ENCODE results near the gene BFSP2. TPM values are rescaled to one million over a fixed set of nuclear protein-coding genes. Genes with fewer than 3 reads are reported as not detected.

Gene BFSP2
- total and polyA plus RNA-seq, 10 donors: 1.5 to 52.5 (median 3.1) TPM; not detected in 1

DNA sequence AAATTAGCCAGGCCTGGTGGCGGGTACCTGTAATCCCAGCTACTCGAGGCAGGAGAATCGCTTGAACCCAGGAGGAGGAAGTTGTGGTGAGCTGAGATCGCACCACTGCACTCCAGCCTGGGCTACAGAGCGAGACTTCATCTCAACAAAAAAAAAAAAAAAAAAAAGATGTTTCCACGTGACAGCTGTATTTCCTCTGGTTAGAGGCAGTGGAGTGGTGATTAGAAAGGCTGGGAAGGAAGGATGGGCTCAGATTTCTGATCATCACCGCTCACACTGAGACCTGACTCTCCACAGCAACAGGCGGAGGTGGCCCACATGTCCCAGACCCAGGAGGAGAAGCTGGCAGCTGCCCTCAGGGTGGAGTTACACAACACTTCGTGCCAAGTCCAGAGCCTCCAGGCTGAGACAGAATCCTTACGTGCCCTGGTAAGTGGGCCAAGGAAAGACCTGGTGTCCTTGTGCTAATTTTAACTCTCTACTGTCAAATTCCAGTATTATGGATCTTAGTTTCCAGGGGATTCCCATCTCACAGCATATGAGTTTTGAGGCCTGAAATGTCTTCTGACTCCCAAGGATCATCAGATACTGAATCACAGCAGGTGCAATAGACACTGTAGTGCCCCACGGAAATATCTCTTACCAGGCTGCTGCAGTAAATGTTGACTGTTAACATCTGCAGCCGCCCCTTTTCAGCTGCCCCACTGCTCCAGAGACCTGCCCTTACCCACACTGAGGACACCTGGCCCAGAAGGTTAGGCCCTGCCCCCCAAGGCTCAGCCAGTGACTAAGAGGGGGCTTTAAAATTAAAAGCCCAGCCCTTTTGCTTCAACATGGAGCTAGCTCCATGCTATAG lies 66.9 kb downstream of the BFSP2 start:
- TF ChIP-seq POLR2A (IDR thresholded peaks at IDR 0.05): no peak
- TF ChIP-seq POLR2AphosphoS5 (IDR thresholded peaks at IDR 0.05): peak in 1 of 3 donors; percentile 38
- TF ChIP-seq, protein P1, sequence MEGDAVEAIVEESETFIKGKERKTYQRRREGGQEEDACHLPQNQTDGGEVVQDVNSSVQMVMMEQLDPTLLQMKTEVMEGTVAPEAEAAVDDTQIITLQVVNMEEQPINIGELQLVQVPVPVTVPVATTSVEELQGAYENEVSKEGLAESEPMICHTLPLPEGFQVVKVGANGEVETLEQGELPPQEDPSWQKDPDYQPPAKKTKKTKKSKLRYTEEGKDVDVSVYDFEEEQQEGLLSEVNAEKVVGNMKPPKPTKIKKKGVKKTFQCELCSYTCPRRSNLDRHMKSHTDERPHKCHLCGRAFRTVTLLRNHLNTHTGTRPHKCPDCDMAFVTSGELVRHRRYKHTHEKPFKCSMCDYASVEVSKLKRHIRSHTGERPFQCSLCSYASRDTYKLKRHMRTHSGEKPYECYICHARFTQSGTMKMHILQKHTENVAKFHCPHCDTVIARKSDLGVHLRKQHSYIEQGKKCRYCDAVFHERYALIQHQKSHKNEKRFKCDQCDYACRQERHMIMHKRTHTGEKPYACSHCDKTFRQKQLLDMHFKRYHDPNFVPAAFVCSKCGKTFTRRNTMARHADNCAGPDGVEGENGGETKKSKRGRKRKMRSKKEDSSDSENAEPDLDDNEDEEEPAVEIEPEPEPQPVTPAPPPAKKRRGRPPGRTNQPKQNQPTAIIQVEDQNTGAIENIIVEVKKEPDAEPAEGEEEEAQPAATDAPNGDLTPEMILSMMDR (IDR thresholded peaks at IDR 0.05 in 8 of 11, conservative IDR thresholded peaks at IDR 0.05 in 3 of 11): peak in 3 of 11 experiments; percentile 17 to 44 (median 21)
- H3K27ac ChIP-seq: peak overlapping the region in 5 of 8 donors; percentile 36 to 74 (median 66)
- DNase-seq: no peak
- H3K4me3 ChIP-seq: peak overlapping the region in 1 of 8 donors; percentile 12
- no peaks in the 10 kb centered on the region for H3K9me3 ChIP-seq
- H3K4me1 ChIP-seq: peaks cover 4 to 67% (median 45%) of the 10 kb centered on the region in 6 donors
- 36 to 45% (median 38%) methylated on average over 10 to 12 of the region's 12 CpGs for WGBS, 5 donors
- H3K36me3 ChIP-seq: no peaks in the 10 kb centered on the region
- intact Hi-C loops (cut with DNase I; ENCODE audit: low total_unique reads): no loop called here
- H3K27me3 ChIP-seq (replicated peaks in 1 of 7): no peaks in the 10 kb centered on the region

GRCh38 chr3:133467780-133468179 lies 67.9 kb downstream of the BFSP2 start:
- TF ChIP-seq POLR2AphosphoS5 (IDR thresholded peaks at IDR 0.05) (no peak), POLR2A (IDR thresholded peaks at IDR 0.05) (no peak)
- TF ChIP-seq, protein P1 (IDR thresholded peaks at IDR 0.05 in 8 of 11, conservative IDR thresholded peaks at IDR 0.05 in 3 of 11): no peak
- H3K36me3 ChIP-seq: no peaks in the 10 kb centered on the region
- H3K9me3 ChIP-seq: no peaks in the 10 kb centered on the region
- H3K4me1 ChIP-seq: peaks cover 4 to 74% (median 45%) of the 10 kb centered on the region in 6 donors
- H3K27me3 ChIP-seq (replicated peaks in 1 of 7): no peaks in the 10 kb centered on the region
- 87 to 95% (median 90%) methylated on average over 2 of the region's 2 CpGs for WGBS, 5 donors
- H3K27ac ChIP-seq: peak overlapping the region in 2 of 8 donors; percentile 10 to 29
- no peak for DNase-seq
- no peak overlapping the region for H3K4me3 ChIP-seq
- intact Hi-C loops (cut with DNase I; ENCODE audit: low total_unique reads): no loop called here

DNA sequence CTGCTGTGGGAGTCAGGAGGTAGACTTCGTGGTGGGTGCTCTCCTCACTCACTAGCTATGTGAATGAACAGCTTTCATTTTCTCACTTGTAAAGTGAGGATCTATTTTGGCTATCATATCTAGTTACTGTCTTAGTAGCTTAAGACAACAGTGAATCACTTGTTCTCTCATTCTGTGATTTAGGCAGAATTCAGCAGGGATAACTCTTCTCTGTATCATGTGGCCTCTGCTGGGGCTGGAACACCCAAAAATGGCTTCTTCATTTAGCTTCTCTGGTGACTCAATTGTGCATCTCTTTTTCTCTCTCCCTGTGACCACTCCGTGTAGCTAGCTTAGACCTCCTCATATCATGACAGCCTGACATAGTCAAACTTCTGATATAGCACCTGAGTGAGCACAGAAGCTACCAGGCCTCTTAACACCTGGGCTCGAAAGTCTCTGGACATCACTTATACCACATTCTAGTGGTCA lies 68.4 kb downstream of the BFSP2 start:
- Histone ChIP-seq H3K9me3 (no peaks in the 10 kb centered on the region), H3K27me3 (replicated peaks in 1 of 7) (no peaks in the 10 kb centered on the region), H3K27ac (peak overlapping the region in 2 of 8 donors; percentile 10 to 29), H3K4me3 (no peak overlapping the region), H3K36me3 (no peaks in the 10 kb centered on the region), H3K4me1 (peaks cover 4 to 75% (median 44%) of the 10 kb centered on the region in 6 donors)
- no peak for DNase-seq
- 65 to 79% (median 70%) methylated on average over 3 of the region's 3 CpGs for WGBS, 5 donors
- TF ChIP-seq POLR2AphosphoS5 (IDR thresholded peaks at IDR 0.05): no peak
- TF ChIP-seq, protein P1 (IDR thresholded peaks at IDR 0.05 in 8 of 11, conservative IDR thresholded peaks at IDR 0.05 in 3 of 11): no peak
- TF ChIP-seq POLR2A (IDR thresholded peaks at IDR 0.05): no peak
- intact Hi-C loops (cut with DNase I; ENCODE audit: low total_unique reads): no loop called here

- intact Hi-C loops (cut with DNase I; ENCODE audit: low total_unique reads): no loop called here
- H3K4me1 ChIP-seq: peaks cover 9 to 73% (median 48%) of the 10 kb centered on the region in 6 donors
- no peak overlapping the region for H3K4me3 ChIP-seq
- no peak for DNase-seq
- H3K36me3 ChIP-seq: no peaks in the 10 kb centered on the region
- TF ChIP-seq POLR2A (IDR thresholded peaks at IDR 0.05) (no peak), POLR2AphosphoS5 (IDR thresholded peaks at IDR 0.05) (no peak)
- TF ChIP-seq, protein P1 (IDR thresholded peaks at IDR 0.05 in 8 of 11, conservative IDR thresholded peaks at IDR 0.05 in 3 of 11): no peak
- H3K9me3 ChIP-seq: no peaks in the 10 kb centered on the region
- H3K27ac ChIP-seq: no peak overlapping the region
- H3K27me3 ChIP-seq (replicated peaks in 1 of 7): no peaks in the 10 kb centered on the region
- 83 to 91% (median 89%) methylated on average over 7 of the region's 7 CpGs for WGBS, 5 donors
These were observed 69.4 kb downstream of the BFSP2 start for GRCh38 chr3:133469140-133469731.
